DLD1 (cell line): Measurements from ENCODE around the gene RNF7.
"Not testable (repeated sequence)": the region's sequence is repeated elsewhere in the genome, so short reads cannot be mapped to it uniquely, and the experiment has no call there.

Source experiments
- in situ Hi-C: cut with HindIII; loops from 2 replicates; pipeline ENCODE4 v1.10.0; 2017; ENCODE audit warnings: low sequenced_read_pairs

RNF7 gene

DNA sequence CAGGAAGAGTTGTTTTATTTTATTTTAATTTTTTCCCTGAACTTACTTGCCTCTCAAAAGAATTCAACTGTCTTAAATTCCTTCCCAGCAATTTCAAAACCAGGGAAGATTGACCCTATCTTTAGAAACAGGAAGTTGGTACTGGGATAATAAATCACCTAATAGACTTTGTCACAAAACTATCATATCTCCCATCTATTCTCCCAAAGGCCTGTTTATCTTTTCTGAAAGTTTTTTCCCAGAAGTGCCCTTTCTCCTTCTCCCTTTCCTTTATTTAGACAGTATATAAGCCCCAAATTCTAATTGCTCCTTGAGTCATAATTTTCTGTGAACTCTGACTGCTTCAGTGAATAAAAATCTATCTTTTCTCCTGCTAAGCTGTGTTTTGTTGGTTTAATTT, 2.9 kb upstream of the RNF7 start:
- in situ Hi-C loops = no loop called here

DNA sequence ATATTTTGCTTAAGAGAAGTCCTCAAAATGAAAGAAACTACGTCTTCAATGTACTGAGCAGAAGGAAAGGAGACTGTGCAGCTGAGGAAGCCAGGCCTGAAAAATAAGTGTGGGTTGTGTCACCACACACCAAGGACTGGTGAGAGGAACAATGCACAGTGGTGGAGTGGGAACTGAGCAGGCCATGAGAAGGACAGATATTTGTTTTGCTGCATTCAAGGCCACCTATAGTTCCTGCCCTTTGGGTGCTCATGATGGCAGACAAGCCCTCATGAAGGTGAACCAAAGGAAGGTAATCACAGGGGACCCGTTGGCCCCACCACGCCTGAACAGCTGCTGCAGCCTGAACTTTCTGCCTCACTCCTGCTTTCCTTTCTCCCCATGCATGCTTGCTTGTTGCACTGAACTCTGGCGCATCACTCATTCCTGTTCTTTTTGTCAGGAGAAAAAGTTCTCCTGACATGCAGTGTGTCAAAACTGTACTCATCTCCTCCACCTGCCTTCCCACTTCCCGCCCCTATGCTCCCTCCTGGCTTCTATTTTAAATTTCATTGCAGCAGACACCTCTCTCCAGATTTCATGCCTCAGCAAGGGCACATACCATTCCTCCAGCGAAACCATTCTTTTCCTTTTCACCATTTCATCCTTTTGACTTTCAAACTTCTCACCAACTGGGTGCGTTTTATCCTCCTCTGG, 2.2 kb upstream of the RNF7 start:
- in situ Hi-C loops = no loop called here

GRCh38 chr3:141737093-141737492, 1.0 kb upstream of the RNF7 start:
- in situ Hi-C loops = no loop called here

DNA sequence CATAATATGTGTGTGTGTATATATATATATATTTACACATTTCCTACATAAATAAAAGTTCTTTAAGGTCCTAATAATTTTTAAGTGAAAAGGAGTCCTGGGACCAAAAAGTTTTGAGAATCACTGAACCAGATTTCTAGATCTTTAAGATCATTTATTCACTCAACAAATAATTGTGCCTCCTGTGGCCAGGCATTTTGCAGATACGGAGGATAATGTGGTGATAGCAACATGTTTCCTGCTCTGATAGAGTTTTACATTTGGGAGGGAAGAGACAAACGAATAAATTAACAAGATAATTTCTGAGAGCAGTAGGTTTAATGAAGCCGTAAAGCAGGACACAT, 448 bp upstream of the RNF7 start:
- in situ Hi-C loops = no loop called here

DNA sequence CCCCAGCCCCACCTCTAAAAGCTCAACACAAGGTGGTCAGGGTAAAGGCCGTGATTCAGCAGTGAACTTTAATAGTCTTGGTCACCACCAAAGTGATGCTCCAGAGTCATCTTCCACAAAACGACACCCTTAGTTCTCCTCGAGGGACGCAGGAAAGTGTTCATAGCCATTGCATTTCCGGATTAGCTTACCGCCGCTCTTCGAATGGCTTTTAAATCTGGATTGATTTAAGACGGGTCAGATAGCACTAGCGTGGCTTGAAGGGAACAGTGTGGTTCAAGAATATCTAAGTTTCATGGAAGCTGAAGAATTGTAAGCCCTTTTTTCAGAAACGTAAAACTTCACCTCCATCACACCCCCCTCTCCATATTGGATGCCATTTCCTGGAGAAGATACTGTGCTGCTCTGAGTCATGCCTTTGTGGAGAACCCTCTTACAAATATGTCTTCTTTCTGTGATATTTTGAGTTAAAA, 829 bp downstream of the RNF7 start:
- in situ Hi-C loops = no loop called here

- in situ Hi-C loops = no loop called here
Measured at GRCh38 chr3:141739731-141740130, 1.6 kb downstream of the RNF7 start.

- in situ Hi-C loops = no loop called here
Measured at GRCh38 chr3:141740349-141740748, 2.3 kb downstream of the RNF7 start.

DNA sequence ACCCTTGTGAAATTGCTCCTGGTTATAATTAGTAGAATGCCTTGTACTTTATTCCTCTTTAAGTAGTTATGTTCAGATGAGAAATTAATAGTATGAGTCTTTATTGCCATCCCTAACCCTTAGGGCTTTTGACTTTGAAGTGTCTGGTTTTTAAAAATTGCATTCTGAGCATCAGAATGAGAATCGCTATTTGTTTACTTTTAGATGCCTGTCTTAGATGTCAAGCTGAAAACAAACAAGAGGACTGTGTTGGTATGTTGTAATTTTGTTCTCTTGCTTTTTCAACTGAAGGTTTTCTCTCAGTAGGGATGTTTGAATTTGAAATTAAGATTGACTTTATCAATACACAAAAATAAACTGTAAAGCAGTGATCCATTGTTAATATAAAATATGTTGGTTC, 5.2 kb downstream of the RNF7 start:
- in situ Hi-C loops = no loop called here

DNA sequence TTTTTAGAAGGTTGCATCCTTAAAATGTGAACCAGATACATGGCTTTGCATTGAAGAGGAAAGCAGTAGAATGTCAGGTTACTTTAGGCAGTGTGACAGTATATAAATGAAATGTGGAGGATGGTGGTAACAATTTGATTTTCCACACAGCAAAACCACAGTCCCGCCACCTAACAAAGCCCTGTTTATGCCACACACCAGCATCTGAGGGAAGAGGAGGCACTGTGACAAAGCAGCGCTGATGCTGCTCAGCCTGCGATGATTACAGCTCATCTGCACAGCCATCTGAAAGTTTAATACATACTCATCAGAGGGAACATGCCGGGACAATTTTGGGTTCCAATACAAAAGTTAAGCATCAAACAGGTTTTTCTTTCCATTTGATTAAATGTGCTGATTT, 8.9 kb downstream of the RNF7 start:
- in situ Hi-C loops = no loop called here

GRCh38 chr3:141753399-141753798, 15.3 kb downstream of the RNF7 start:
- in situ Hi-C loops = no loop called here

- in situ Hi-C loops = no loop called here
Measured at GRCh38 chr3:141754032-141754431, 15.9 kb downstream of the RNF7 start.

GRCh38 chr3:141762552-141762951, 24.5 kb downstream of the RNF7 start:
- in situ Hi-C loops = not testable (repeated sequence)

- in situ Hi-C loops = no loop called here
Measured at GRCh38 chr3:141763088-141763750, 25.1 kb downstream of the RNF7 start, which contains the start of gene GRK7. GRK7 (plus strand) TSS chr3:141763408; CDS start chr3:141778285, 14,877 bp downstream.

DNA sequence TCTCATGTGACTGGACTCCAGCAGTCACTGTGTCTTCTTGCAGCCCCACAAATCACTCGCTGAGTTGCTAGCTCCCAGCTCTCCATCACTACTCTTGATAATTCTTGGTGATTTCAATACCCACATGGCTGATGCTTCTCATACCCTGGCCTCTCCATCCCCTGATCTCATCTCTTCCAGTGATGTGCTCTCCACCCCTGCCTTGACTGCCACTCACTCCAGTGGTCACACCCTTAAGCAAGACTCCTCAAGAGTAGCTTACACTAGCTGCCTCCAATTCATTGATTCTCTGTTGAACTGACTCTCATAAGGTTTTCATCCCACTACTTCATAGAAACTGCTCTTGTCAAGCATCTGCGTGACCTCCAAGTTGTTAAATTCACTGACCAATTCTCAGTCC, 25.9 kb downstream of the RNF7 start:
- in situ Hi-C loops = no loop called here

DNA sequence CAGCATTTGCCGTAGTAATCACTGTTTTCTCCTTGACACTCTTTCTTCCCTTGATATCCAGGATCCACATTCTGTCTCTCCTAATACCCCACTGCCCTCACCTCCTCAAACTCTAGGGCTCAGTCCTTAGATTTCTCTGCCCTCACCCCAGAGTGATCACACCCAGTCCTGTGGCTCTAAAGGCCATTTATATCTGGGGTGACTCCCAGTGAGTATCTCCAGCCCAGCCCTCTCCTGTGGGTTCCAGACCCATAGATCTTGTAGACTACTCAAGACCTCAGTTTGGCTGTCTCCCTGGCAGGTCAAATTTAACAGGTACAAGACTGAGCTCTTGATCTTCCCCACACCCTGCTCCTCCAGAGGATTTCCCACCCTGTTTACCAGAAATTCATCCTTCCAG, 26.4 kb downstream of the RNF7 start:
- in situ Hi-C loops = no loop called here

GRCh38 chr3:141764986-141765385, 26.9 kb downstream of the RNF7 start:
- in situ Hi-C loops = no loop called here

DNA sequence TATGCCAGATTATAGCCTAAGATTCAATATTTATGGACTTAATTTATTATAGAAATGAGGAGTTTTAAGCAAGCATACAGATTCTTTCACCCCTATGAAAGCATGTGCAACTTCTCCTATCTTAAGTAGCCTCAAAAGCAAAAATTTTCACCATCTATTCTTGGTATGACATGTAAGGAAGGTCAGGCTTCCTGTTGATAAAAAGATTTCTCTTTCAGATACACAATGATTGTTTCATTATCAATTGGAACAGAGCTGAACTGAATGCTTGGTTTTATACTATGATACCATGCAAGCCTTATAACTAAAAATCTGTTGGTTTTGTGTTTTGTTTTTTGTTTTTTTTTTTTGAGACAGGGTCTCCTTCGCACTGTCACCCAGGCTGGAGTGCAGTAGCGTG, 29.0 kb downstream of the RNF7 start:
- in situ Hi-C loops = no loop called here

DNA sequence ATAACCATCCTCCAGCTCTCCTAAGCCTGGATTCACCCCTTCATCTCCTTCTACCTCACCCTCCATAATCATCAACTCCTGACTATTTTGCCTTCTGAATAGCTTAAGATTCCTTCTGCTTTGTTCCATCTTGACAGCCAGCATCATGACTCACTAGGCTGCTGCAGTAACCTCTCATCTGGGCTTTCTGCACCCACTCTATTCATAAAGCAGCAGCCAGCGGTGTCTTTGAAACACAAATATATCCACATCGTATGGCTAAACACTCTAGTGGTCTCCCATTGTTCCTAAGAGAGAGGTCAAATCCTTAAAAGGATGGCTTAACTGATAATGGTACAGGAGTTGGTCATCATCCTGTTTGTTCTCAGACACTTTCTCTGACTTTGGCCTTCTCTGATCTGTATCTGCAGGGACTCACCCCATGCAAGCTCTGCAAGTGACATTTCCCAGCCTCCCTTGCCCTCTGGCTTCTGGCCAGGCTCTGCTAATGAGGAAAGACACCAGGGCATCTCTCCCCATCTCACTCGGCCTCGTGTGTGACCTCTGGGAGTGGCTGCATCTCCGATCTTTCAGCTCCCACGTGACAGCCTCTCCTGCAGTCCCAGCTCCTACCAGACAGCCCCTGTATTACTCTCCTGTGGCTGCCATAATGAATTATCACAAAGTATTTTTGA, 31.3 kb downstream of the RNF7 start:
- in situ Hi-C loops = no loop called here

DNA sequence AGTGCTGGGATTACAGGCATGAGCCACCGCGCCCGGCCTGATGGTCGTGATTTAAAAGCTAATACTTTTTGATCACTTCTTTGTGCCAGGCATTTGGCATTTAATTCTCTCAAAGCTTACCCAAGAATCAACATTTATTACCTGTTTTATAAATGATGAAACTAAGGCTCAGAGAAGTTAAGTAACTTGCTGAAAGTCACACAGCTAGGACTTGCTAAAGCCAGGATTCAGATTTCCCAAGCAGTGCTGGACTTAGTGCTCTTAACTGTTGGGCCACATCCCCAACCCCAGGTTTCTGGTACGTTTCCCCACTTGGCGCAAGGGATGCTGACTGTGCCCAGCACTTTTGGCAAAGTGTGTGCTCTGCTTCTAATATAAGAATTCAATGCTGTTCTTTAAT, 35.6 kb downstream of the RNF7 start:
- in situ Hi-C loops = no loop called here

DNA sequence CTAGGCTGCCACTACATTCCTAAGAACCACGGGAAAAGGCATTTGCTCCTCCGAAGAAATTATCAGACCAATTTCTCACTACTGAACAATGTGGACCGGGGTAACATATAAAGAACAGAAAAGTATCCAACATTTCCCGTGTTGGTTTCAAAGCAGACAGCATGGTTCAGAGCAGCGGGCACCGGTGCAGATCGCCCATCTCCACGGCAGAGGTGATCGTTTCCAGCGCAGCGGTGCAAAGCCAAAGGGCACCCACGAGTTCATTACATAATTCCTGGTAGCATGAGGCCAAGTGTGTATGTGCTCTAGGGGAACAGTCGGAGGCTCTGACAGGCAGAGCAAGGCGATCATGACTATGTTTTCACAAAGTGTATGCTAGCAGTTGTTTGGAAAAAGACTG, 38.3 kb downstream of the RNF7 start:
- in situ Hi-C loops = no loop called here

DNA sequence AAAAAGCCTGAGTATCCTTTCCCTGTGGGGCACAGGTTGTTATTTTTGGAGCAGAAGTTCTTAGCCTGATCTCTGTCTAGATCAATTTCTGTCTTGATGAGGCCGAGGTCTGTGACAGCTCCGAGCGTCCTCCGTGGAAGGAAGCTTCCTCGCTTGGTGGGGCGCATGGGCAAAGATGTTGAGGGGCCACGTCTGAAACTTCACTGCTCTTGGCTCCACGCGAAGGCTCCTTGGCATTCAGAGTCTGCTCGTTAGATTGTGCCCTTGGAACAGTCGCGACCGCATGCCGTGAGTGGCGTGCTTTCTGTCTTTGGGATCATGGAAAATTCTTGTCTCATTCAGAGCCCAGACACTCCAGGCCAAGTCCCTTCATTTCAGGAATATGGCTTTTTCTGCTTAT, 38.8 kb downstream of the RNF7 start:
- in situ Hi-C loops = no loop called here
